HG03025 (cell line): ENCODE measurements around the gene CCDC90B.
"Not testable (repeated sequence)": the region's sequence is repeated elsewhere in the genome, so short reads cannot be mapped to it uniquely, and the experiment has no call there.

Experiments
- ATAC-seq: cut with Tn5 transposase; IDR thresholded peaks from one replicate; pipeline ENCODE4 v1.9.1; 2021; ENCODE audit warnings: mild to moderate bottlenecking, moderate library complexity; ENCODE audit not compliant: unreplicated experiment, low FRiP score

Gene CCDC90B

DNA sequence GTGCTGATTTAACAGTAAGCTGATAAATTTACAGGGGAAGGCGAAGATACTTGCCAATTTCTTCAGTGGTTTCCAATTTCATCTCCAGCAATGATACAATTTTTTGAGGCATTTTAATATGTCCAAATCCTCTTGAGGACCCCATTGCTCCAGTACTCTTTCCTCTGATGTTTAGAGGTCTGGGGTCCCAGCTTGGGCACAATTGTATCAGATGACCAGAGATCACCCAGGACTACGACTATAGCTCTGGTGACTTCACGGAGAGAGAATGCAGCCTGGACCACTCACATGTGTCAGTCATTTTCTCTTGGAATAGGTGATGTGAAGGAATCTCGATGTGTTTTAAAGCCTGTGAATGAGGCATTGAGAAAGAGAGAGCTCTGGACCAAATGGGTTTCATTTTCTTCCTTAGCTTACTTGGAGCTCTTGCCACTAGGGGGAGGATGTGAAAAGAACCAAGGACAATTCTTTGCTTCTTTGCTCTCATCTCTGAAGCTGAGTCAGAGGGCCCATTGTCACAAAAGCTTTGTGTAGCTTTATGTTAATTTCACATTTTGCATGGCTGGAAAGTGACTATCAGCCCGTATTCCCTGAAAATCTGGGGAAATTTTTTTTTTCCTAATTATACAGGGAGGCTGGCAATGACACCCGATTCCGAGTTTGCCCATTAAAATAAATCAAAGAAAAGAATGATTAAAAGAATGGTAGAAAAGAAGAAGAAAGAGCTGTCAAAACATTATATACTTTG lies 6.7 kb upstream of the CCDC90B start:
- ATAC-seq, result no peak

GRCh38 chr11:83287631-83288030 lies 1.5 kb upstream of the CCDC90B start:
- ATAC-seq, result no peak

- ATAC-seq, result peak; percentile 39
These were observed 906 bp downstream of the CCDC90B start for GRCh38 chr11:83285151-83285770.

DNA sequence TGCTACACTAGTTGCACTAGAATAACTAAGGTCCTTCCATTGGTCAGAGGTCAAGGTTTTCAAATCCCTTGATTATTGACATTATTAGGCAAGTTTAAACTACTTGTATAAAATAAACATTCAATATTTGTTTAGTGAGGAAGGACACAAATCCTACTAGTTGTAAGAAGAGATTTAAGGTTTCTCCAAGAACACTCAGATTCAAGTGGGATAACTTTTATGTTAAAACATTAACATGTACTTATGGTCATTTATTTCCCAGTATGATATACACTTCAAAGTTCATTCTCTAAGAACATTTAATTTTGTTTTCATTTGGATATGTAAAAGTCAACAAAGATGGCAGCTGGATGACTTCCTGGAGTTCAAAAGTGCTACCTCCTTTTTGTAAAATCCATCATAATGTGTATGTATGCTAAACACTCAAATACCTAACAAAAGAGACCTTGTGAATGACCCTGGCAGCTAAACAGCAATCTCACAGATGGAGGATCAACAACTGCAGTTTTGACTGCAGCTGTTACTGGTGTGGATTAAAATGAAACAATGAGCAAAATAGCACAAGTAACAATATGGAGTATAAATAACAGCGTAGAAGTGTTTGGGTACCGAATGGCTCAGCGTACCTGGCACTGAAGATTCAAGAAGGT lies 1.5 kb downstream of the CCDC90B start:
- no peak for ATAC-seq

DNA sequence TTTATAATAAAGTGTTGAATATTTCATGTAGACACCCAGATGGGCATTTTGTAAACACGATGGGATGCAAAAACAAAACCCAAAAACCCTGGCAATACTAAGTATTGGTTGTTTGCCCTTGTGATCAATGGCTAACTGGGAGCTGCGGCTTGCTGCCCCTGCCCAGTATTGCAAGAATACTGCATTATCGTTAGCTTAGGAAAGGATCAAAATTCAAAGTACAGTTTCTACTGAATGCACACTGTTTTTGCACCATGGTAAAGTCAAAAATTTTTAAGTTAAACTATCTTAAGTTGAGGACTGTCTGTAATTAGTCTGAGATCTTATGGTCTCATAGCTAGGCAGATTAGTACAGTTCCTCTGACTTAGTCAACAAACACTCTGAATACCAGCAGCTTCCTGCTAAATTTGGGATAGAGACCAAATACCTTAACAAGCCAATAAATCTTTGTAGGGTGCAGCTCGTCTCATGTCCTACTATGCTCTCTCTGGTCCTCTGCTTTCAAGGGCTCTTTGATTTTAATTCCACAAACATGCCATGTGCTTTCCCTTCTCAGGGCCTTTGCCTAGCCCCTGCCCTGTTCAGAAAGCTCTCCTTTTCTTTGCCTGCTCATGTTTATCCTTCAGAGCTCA lies 4.0 kb downstream of the CCDC90B start:
- ATAC-seq, result no peak

DNA sequence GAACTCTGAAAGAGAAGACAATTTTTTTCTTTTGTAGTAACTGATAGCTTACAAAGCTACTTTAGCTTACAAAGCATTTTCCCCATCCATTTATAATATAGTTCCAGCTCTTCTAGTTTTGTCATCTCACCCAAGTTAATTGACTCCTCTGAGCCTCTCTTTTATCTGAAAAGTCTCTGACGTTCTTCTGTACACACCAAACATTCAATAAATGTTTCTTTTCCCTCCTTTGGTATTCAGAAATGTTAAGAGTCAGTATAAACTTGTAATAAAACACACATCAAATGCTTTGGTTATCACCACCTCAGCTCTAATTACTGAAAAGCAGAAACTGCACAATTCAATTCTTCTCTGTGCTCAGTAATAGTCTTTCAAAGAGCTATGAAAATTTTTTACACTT lies 5.9 kb downstream of the CCDC90B start:
- no peak for ATAC-seq

DNA sequence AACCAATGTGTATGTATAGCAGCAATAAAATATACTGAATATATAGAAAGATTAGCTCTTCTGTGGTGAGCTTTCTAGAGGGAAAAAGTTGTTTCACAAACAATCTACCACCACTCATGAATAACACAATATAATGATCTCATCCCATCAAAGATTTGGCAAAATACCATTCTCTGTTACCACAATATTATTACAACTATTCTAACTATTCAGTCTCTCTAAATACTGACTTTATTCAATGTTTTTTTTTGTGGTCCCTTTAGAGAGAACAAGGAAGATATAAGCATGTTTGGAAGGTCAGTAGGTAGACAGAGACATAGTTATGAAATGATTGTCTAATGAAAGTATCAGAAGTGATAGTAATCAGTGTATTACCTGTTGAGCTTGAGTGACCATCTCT lies 7.8 kb downstream of the CCDC90B start:
- ATAC-seq, result no peak

- ATAC-seq, result no peak
These were observed 10.1 kb downstream of the CCDC90B start for GRCh38 chr11:83275888-83276641.

- no peak for ATAC-seq
These were observed 13.5 kb downstream of the CCDC90B start for GRCh38 chr11:83272627-83273026.

- ATAC-seq, result not testable (repeated sequence)
These were observed 14.4 kb downstream of the CCDC90B start for GRCh38 chr11:83271734-83272133.

- ATAC-seq, result not testable (repeated sequence)
These were observed 17.1 kb downstream of the CCDC90B start for GRCh38 chr11:83269080-83269479.

DNA sequence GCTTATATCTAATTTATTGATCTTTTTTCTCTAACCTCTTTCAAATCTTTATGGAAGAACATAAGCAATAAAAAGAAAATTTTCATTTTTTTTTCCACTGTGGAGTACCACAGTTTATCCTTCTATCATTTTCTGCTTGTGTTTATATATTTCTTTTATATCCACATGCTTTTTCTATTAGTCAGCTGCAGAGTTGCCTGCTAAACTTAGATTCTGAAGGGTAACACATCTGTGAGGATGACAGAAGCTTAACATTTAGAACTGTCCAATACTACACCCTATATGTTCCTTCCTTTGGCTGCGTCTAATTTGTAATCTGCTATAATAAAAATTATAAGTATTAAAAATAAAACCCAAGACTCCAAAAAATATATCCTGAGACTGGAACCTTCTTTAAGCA lies 20.8 kb downstream of the CCDC90B start:
- ATAC-seq, result no peak

DNA sequence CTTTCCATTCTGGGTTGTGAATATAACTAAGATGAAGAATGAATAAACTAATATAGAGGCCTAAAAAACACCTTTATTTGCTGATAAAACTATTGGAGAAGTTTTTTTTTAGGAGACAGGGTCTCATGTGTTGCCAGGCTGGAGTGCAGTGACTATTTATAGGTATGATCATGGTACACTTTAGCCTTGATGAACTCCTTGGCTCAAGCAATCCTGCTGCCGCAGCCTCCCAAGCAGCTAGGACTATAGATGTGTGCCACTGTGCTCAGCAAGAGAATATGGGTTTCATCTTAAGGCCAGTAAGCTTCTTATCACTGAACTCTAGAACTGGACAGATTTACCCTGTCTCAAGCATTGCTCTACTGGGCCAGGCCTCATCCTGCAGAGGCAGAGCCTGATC lies 26.6 kb downstream of the CCDC90B start:
- ATAC-seq, result no peak

- ATAC-seq, result no peak
These were observed 28.4 kb downstream of the CCDC90B start for GRCh38 chr11:83257761-83258168.

DNA sequence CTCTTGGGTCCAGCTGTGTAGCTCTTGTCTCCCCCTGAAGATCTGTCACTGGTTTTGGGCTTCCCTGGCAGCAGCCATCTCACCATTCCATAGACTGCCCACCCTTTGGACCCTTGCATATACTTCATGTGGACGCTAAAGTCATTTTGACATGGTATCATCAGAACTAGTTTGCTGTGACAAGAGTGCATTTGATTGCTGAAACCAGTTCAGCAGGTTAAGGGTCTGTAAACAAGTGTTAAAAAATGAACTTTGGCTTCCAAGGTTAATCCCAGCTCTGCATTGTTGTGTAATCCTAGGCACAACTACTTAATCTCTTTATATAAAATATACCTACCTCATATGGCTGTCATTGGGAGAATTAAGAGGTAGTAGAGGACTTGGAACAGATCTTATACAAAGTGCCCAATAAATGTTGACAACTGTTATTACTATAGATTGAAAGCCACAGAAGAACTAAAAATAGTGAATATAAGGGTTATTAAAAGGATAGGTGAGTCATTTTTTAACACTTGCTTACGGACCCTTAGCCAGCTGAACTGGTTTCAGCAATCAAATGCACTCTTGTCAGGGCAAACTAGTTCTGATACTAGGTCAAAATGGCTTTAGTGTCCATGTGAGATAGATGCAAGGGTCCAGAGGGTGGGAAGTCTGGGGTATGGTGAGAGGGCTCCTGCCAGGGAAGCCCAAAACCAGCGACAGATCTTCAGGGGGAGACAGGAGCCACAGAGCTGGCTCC lies 29.4 kb downstream of the CCDC90B start:
- no peak for ATAC-seq

DNA sequence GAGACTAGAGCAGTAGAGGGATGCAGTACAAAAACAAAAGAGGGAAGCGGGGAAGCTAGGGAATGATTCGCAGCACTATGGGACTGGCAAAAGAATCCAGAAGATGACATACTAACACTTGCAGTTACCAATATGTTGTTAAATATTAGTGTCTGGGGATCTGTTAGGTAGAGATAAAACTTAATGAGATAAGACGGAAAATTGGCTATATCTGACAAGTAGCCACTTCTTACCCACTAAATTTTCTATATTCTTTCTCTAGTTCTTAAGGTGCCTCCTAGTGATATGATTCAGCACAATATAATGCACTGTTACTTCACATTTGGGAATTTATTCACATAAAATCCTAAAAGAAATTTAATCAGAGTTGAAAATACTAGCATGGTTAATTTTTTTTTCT lies 30.8 kb downstream of the CCDC90B start:
- no peak for ATAC-seq

GRCh38 chr11:83252941-83253340 lies 33.2 kb downstream of the CCDC90B start:
- ATAC-seq, result no peak

DNA sequence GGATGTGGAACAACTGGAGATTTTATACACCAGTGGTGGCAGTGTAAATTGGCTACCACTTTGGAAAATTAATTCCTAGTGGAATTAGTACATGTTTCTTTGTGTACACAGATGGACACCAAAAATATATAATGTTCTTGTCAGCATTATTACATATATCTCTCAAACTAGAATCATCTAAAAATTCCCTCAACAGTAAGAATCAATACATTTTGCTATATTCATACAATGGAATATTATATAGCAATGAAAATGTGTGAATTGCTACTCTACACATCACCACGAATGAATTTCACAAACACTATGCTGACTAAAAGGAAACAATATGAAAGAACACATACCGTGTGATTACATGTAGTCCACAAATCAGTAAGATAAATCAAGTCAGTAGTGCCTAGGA lies 33.9 kb downstream of the CCDC90B start:
- ATAC-seq, result no peak

GRCh38 chr11:83249972-83250593 lies 36.1 kb downstream of the CCDC90B start:
- peak; percentile 50 for ATAC-seq
